ENCODE results near the gene DLG3. TPM values are rescaled to one million over a fixed set of nuclear protein-coding genes. Genes with fewer than 3 reads are reported as not detected.
A peak's percentile ranks its signal among the peaks of the same experiment; 100 is the strongest.
"Not testable (repeated sequence)": the region's sequence is repeated elsewhere in the genome, so short reads cannot be mapped to it uniquely, and the experiment has no call there.

The DLG3 gene
- total RNA-seq, 3 donors from 2014 or later, result 3.7 to 30.3 (median 21.0) TPM

DNA sequence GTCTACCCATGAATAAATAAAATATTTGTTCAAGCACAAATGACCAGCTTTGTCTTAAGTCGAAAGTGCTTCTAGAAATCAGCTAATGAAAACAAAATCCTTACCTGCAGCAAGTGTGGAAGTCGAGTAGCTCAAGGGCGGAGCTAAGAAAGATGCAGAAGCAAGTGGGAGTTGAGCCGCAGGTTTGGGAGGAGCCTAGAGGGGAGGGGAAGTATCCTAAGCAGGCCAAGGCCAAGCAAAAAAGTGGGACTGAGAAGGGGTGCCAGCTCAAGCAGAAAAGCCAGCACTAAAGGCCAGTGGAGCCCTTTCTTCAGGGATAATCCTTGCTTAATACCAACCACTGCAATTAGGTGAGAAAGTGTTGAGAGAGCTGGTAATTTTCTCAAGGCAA, 60.8 kb downstream of the DLG3 start:
- TF ChIP-seq POLR2AphosphoS5 (IDR thresholded peaks at IDR 0.05) (no peak), POLR2A (IDR thresholded peaks at IDR 0.05) (no peak)
- TF ChIP-seq, protein P1, sequence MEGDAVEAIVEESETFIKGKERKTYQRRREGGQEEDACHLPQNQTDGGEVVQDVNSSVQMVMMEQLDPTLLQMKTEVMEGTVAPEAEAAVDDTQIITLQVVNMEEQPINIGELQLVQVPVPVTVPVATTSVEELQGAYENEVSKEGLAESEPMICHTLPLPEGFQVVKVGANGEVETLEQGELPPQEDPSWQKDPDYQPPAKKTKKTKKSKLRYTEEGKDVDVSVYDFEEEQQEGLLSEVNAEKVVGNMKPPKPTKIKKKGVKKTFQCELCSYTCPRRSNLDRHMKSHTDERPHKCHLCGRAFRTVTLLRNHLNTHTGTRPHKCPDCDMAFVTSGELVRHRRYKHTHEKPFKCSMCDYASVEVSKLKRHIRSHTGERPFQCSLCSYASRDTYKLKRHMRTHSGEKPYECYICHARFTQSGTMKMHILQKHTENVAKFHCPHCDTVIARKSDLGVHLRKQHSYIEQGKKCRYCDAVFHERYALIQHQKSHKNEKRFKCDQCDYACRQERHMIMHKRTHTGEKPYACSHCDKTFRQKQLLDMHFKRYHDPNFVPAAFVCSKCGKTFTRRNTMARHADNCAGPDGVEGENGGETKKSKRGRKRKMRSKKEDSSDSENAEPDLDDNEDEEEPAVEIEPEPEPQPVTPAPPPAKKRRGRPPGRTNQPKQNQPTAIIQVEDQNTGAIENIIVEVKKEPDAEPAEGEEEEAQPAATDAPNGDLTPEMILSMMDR (IDR thresholded peaks at IDR 0.05), result no peak
- H3K9me3 ChIP-seq, result no peaks in the 10 kb centered on the region
- DNase-seq (ENCODE audit: low spot score in 2 of 2), result no peak
- intact Hi-C loops (cut with DNase I; ENCODE audit: low total_unique reads), result no loop called here
- H3K27me3 ChIP-seq, result peaks cover 0 to 57% of the 10 kb centered on the region in 2 donors
- H3K4me1 ChIP-seq, result no peaks in the 10 kb centered on the region
- H3K36me3 ChIP-seq, result no peaks in the 10 kb centered on the region
- no peak overlapping the region for H3K4me3 ChIP-seq
- H3K27ac ChIP-seq, result no peak overlapping the region

DNA sequence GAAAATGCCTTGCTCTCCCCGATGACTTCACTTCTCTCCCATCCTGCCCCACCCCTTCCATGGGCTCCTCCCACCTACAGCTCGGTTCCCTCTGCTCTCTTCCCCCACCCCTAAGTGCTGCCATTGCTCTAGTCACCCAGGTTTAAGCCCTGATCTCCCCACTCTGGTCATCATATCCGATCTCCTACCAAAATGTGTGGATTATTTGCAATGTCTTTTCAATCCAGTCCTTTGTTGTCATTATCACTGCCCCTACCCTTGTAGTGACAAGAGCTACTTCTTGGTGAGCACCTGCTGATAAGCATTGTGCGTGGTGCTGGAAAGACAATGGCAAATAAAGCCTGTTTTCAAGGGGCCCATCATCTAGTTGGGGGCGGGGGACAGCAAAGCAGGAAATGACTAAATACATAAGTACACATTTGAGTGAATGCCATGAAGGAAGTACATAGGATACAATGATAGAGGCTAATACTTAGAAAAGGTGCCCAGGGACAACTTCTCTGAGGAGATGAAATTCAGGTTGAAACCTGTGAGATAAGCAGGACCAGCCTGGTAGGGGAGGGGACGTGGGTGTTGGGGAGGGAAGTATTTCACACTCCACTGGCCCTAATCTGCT, 63.8 kb downstream of the DLG3 start:
- H3K27me3 ChIP-seq, result peaks cover 0 to 42% of the 10 kb centered on the region in 2 donors
- no peaks in the 10 kb centered on the region for H3K4me1 ChIP-seq
- intact Hi-C loops (cut with DNase I; ENCODE audit: low total_unique reads), result no loop called here
- no peak for DNase-seq (ENCODE audit: low spot score in 2 of 2)
- H3K36me3 ChIP-seq, result no peaks in the 10 kb centered on the region
- H3K4me3 ChIP-seq, result no peak overlapping the region
- no peaks in the 10 kb centered on the region for H3K9me3 ChIP-seq
- H3K27ac ChIP-seq, result no peak overlapping the region
- no peak for TF ChIP-seq POLR2AphosphoS5 (IDR thresholded peaks at IDR 0.05)
- TF ChIP-seq, protein P1 (IDR thresholded peaks at IDR 0.05), result no peak
- no peak for TF ChIP-seq POLR2A (IDR thresholded peaks at IDR 0.05)

DNA sequence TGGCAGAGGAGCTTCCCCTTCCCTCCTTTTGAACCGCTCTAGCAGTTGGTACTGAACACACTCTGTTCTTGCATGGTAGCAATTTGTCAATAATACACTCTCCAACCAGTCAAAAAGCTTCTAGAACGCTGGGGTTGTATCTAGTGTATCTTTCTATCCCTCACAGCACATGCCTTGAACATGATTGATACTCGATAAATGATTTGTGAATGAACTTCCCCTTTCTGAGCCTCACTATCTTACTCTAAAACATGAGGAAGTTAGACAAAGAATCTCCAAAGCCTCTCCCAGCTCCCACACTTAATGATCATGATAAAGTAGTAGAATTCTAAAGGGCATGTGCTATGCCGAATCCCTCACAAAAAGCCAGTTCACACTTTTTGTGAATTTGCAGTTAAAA, 64.4 kb downstream of the DLG3 start:
- intact Hi-C loops (cut with DNase I; ENCODE audit: low total_unique reads), result no loop called here
- Histone ChIP-seq H3K4me3 (no peak overlapping the region), H3K27me3 (peaks cover 0 to 39% of the 10 kb centered on the region in 2 donors), H3K4me1 (no peaks in the 10 kb centered on the region), H3K36me3 (no peaks in the 10 kb centered on the region), H3K9me3 (no peaks in the 10 kb centered on the region), H3K27ac (no peak overlapping the region)
- no peak for TF ChIP-seq POLR2AphosphoS5 (IDR thresholded peaks at IDR 0.05)
- TF ChIP-seq, protein P1 (IDR thresholded peaks at IDR 0.05), result no peak
- no peak for TF ChIP-seq POLR2A (IDR thresholded peaks at IDR 0.05)
- no peak for DNase-seq (ENCODE audit: low spot score in 2 of 2)

DNA sequence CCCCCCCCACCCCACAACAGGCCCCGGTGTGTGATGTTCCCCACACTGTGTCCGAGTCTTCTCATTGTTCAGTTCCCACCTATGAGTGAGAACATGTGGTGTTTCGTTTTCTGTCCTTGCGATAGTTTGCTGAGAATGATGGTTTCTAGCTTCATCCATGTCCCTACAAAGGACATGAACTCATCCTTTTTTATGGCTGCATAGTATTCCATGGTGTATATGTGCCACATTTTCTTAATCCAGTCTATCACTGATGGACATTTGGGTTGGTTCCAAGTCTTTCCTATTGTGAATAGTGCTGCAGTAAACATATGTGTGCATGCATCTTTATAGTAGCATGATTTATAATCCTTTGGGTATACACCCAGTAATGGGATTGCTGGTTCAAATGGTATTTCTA, 70.6 kb downstream of the DLG3 start:
- intact Hi-C loops (cut with DNase I; ENCODE audit: low total_unique reads); H3K27ac ChIP-seq; H3K36me3 ChIP-seq; H3K4me1 ChIP-seq; H3K4me3 ChIP-seq; H3K27me3 ChIP-seq; DNase-seq (ENCODE audit: low spot score in 2 of 2): not testable (repeated sequence)
- H3K9me3 ChIP-seq, result peaks cover 6 to 18% of the 10 kb centered on the region in 2 donors

DNA sequence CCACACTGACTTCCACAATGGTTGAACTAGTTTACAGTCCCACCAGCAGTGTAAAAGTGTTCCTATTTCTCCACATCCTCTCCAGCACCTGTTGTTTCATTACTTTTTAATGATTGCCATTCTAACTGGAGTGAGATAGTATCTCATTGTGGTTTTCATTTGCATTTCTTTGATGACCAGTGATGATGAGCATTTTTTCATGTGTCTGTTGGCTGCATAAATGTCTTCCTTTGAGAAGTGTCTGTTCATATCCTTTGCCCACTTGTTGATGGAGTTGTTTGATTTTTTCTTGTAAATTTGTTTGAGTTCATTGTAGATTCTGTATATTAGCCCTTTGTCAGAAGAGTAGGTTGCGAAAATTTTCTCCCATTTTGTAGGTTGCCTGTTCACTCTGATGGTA, 71.1 kb downstream of the DLG3 start:
- DNase-seq (ENCODE audit: low spot score in 2 of 2); H3K27ac ChIP-seq: not testable (repeated sequence)

DNA sequence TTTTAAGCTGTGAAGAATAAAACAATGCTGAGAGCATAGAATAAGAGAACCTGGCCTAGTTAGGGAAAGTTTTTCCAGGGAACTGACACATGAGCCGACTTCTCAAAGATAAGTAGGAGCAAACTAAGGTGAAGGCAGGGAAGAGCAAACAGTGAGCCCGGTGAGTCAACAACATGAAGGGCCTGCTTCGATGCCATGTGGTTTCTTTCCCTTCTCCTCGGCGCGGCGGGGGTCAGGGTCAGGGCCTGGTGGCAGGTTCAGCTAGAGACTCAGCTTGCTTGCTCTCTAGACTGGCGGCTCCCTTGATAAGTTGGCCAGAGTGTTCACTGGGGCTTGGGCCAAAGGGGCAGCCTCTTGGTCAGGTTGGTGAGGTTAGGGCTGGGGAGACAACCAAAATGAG, 81.1 kb downstream of the DLG3 start:
- intact Hi-C loops (cut with DNase I; ENCODE audit: low total_unique reads), result no loop called here
- DNase-seq (ENCODE audit: low spot score in 2 of 2), result peak in 1 of 2 donors; percentile 52
- peaks cover 3 to 6% of the 10 kb centered on the region in 2 donors for H3K9me3 ChIP-seq
- H3K27me3 ChIP-seq, result peaks cover 0 to 17% of the 10 kb centered on the region in 2 donors
- H3K27ac ChIP-seq, result no peak overlapping the region
- no peaks in the 10 kb centered on the region for H3K36me3 ChIP-seq
- H3K4me1 ChIP-seq, result no peaks in the 10 kb centered on the region
- TF ChIP-seq POLR2AphosphoS5 (IDR thresholded peaks at IDR 0.05) (no peak), POLR2A (IDR thresholded peaks at IDR 0.05) (no peak)
- TF ChIP-seq, protein P1 (IDR thresholded peaks at IDR 0.05), result no peak
- H3K4me3 ChIP-seq, result no peak overlapping the region

More for the DNA sequence above, 71.1 kb downstream of the DLG3 start:
- intact Hi-C loops (cut with DNase I; ENCODE audit: low total_unique reads); H3K36me3 ChIP-seq; H3K4me3 ChIP-seq; H3K27me3 ChIP-seq; H3K4me1 ChIP-seq: not testable (repeated sequence)
- H3K9me3 ChIP-seq, result peaks cover 10 to 21% of the 10 kb centered on the region in 2 donors
